Measurements from ENCODE around the gene GNG14.
A peak's percentile ranks its signal among the peaks of the same experiment; 100 is the strongest.

Gene GNG14

DNA sequence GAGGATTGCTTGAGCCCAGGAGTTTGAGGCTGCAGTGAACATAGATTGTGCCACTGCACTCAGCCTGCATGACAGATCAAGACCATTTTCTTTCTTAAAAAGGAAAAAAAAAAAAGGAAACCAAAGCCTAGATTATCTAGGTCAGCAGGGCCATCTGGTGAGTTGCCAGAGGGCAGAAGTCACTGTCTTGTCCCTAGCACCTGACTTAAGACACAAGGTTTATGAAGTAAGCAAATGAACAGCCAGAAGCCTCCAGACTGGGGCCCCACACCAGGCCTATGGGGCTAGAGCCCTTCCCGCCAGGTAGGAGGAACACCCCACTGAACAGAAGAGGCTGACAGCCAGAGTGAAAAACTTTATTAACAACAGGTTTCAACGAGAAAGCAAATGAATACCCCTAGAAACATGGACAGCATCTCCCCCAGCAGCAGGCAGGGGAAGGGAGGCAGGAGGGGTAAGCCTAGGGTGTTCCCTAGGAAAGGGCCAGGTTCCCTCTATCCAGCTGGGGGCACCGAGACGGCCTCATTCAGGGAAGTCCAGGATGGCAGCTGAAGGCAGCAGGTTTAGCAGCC is 20.0 kb upstream of the GNG14 start:
- Histone ChIP-seq H3K18ac (ENCODE audit: low read depth in 1 of 2, low read length in 2 of 2) (no peak overlapping the region), H4K8ac (ENCODE audit: low read length) (no peak overlapping the region), H3K9me3 (ENCODE audit: control insufficient read depth, low read length) (no peaks in the 10 kb centered on the region), H3K4me1 (ENCODE audit: control insufficient read depth, insufficient read depth, low read depth, low read length) (peaks cover 32% of the 10 kb centered on the region), H4K91ac (ENCODE audit: low read length) (no peak overlapping the region), H2BK120ac (ENCODE audit: low read depth, low read length) (no peak overlapping the region), H3K27me3 (ENCODE audit: control insufficient read depth in 1 of 2, insufficient read depth in 1 of 2, low read length in 2 of 2) (no peaks in the 10 kb centered on the region), H3K4ac (ENCODE audit: low read depth in 1 of 2, low read length in 2 of 2) (no peak overlapping the region), H2BK15ac (ENCODE audit: low read depth, poor library complexity, severe bottlenecking) (no peak overlapping the region), H3K4me2 (ENCODE audit: low read length, poor library complexity, severe bottlenecking) (peak overlapping the region; percentile 95), H3K36me3 (ENCODE audit: control insufficient read depth in 1 of 2, insufficient read depth in 2 of 2, low read depth in 1 of 2, low read length in 2 of 2) (peaks cover 49% of the 10 kb centered on the region in 2 experiments), H2AK5ac (ENCODE audit: low read length, severe bottlenecking) (no peak overlapping the region), H3K79me1 (replicated peaks; ENCODE audit: low read length, poor library complexity, severe bottlenecking) (peaks cover 51% of the 10 kb centered on the region), H3K23ac (ENCODE audit: low read length in 2 of 2) (peak overlapping the region in 1 of 2 experiments; percentile 38), H3K4me3 (ENCODE audit: insufficient read depth in 1 of 2, low read depth in 1 of 2, low read length in 2 of 2) (peak overlapping the region in 1 of 2 experiments; percentile 97), H3K9ac (ENCODE audit: low read length) (peak overlapping the region; percentile 99), H2AFZ (ENCODE audit: low read depth, low read length) (no peak overlapping the region), H3K27ac (ENCODE audit: low read length, poor library complexity, severe bottlenecking) (no peak overlapping the region), H2BK12ac (ENCODE audit: low read length in 2 of 2) (no peak overlapping the region), H2BK5ac (ENCODE audit: low read depth, low read length, poor library complexity, severe bottlenecking) (no peak overlapping the region), H3K14ac (ENCODE audit: low read length in 2 of 2) (no peak overlapping the region)
- DNase-seq, result no peak
- 89% methylated on average over 3 of the region's 4 CpGs for WGBS

DNA sequence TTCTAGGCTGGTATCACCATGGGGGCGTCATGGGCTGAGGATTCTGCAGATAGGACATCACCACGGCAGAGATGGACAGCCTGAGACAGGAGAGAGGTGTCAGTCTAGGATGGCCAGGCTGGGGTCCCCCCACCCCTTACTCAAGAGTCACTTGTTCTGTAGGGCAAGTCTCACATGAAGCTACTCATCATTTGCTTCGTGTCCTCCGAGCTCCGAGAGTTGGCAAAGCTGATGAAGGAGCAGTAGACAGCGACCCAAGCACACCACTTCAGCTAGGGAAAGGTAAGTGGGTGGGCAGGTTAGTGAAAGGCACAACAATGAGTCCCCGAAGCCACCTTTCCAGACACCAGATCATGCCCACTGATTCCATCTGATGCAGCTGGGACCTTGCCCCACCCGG is 19.5 kb upstream of the GNG14 start:
- peak overlapping the region in 1 of 2 experiments; percentile 21 for H2BK12ac ChIP-seq (ENCODE audit: low read length in 2 of 2)
- H4K91ac ChIP-seq (ENCODE audit: low read length), result no peak overlapping the region
- H3K4ac ChIP-seq (ENCODE audit: low read depth in 1 of 2, low read length in 2 of 2), result no peak overlapping the region
- peak overlapping the region; percentile 82 to 97 for H3K4me3 ChIP-seq (ENCODE audit: insufficient read depth in 1 of 2, low read depth in 1 of 2, low read length in 2 of 2)
- peak overlapping the region; percentile 95 for H3K4me2 ChIP-seq (ENCODE audit: low read length, poor library complexity, severe bottlenecking)
- no peaks in the 10 kb centered on the region for H3K27me3 ChIP-seq (ENCODE audit: control insufficient read depth in 1 of 2, insufficient read depth in 1 of 2, low read length in 2 of 2)
- no peak overlapping the region for H2BK15ac ChIP-seq (ENCODE audit: low read depth, poor library complexity, severe bottlenecking)
- no peak overlapping the region for H2AK5ac ChIP-seq (ENCODE audit: low read length, severe bottlenecking)
- H2AFZ ChIP-seq (ENCODE audit: low read depth, low read length), result no peak overlapping the region
- peaks cover 32% of the 10 kb centered on the region for H3K4me1 ChIP-seq (ENCODE audit: control insufficient read depth, insufficient read depth, low read depth, low read length)
- no peak overlapping the region for H3K14ac ChIP-seq (ENCODE audit: low read length in 2 of 2)
- no peak overlapping the region for H2BK5ac ChIP-seq (ENCODE audit: low read depth, low read length, poor library complexity, severe bottlenecking)
- H2BK120ac ChIP-seq (ENCODE audit: low read depth, low read length), result no peak overlapping the region
- H3K18ac ChIP-seq (ENCODE audit: low read depth in 1 of 2, low read length in 2 of 2), result no peak overlapping the region
- DNase-seq, result no peak
- H3K36me3 ChIP-seq (ENCODE audit: control insufficient read depth in 1 of 2, insufficient read depth in 2 of 2, low read depth in 1 of 2, low read length in 2 of 2), result peaks cover 48 to 49% of the 10 kb centered on the region in 2 experiments
- no peak overlapping the region for H4K8ac ChIP-seq (ENCODE audit: low read length)
- H3K79me1 ChIP-seq (replicated peaks; ENCODE audit: low read length, poor library complexity, severe bottlenecking), result peaks cover 54% of the 10 kb centered on the region
- WGBS, result 89% methylated on average over 8 of the region's 8 CpGs
- no peak overlapping the region for H3K27ac ChIP-seq (ENCODE audit: low read length, poor library complexity, severe bottlenecking)
- H3K9ac ChIP-seq (ENCODE audit: low read length), result peak overlapping the region; percentile 99
- peak overlapping the region in 1 of 2 experiments; percentile 38 for H3K23ac ChIP-seq (ENCODE audit: low read length in 2 of 2)
- no peaks in the 10 kb centered on the region for H3K9me3 ChIP-seq (ENCODE audit: control insufficient read depth, low read length)

DNA sequence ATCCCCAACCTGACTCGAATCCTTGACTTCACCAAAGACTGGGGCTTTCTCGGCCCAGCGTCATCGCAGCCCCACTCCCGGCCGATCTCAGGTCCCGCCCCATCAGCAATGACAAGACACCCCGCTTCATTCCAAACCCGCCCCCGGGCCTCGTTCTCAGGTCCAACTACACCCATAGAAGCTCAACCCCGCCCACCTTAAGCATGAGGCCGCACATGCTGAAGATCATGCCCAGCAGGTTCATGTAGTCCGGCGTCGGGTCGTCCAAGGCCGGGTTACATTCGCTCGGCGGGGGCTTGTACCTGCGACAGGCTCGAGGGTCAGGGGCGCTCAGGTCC is 18.9 kb upstream of the GNG14 start:
- Histone ChIP-seq H2BK12ac (ENCODE audit: low read length in 2 of 2) (no peak overlapping the region), H2BK5ac (ENCODE audit: low read depth, low read length, poor library complexity, severe bottlenecking) (no peak overlapping the region), H3K14ac (ENCODE audit: low read length in 2 of 2) (no peak overlapping the region), H4K91ac (ENCODE audit: low read length) (peak overlapping the region; percentile 14), H3K36me3 (ENCODE audit: control insufficient read depth in 1 of 2, insufficient read depth in 2 of 2, low read depth in 1 of 2, low read length in 2 of 2) (peaks cover 47 to 49% of the 10 kb centered on the region in 2 experiments), H3K4me2 (ENCODE audit: low read length, poor library complexity, severe bottlenecking) (peak overlapping the region; percentile 95), H2BK120ac (ENCODE audit: low read depth, low read length) (no peak overlapping the region), H4K8ac (ENCODE audit: low read length) (peak overlapping the region; percentile 4), H3K23ac (ENCODE audit: low read length in 2 of 2) (no peak overlapping the region), H3K4ac (ENCODE audit: low read depth in 1 of 2, low read length in 2 of 2) (peak overlapping the region; percentile 15 to 88), H3K9me3 (ENCODE audit: control insufficient read depth, low read length) (no peaks in the 10 kb centered on the region), H3K4me1 (ENCODE audit: control insufficient read depth, insufficient read depth, low read depth, low read length) (peaks cover 32% of the 10 kb centered on the region), H3K79me1 (replicated peaks; ENCODE audit: low read length, poor library complexity, severe bottlenecking) (peaks cover 50% of the 10 kb centered on the region), H2BK15ac (ENCODE audit: low read depth, poor library complexity, severe bottlenecking) (no peak overlapping the region), H3K9ac (ENCODE audit: low read length) (peak overlapping the region; percentile 99), H2AFZ (ENCODE audit: low read depth, low read length) (peak overlapping the region; percentile 68), H3K18ac (ENCODE audit: low read depth in 1 of 2, low read length in 2 of 2) (peak overlapping the region in 1 of 2 experiments; percentile 72), H3K27ac (ENCODE audit: low read length, poor library complexity, severe bottlenecking) (peak overlapping the region; percentile 97), H3K4me3 (ENCODE audit: insufficient read depth in 1 of 2, low read depth in 1 of 2, low read length in 2 of 2) (peak overlapping the region; percentile 82 to 97), H2AK5ac (ENCODE audit: low read length, severe bottlenecking) (no peak overlapping the region), H3K27me3 (ENCODE audit: control insufficient read depth in 1 of 2, insufficient read depth in 1 of 2, low read length in 2 of 2) (no peaks in the 10 kb centered on the region)
- peak; percentile 83 for DNase-seq
- WGBS, result under 1% methylated on average over 24 of the region's 24 CpGs

- WGBS, result under 1% methylated on average over 55 of the region's 64 CpGs
- peak overlapping the region; percentile 66 for H2BK5ac ChIP-seq (ENCODE audit: low read depth, low read length, poor library complexity, severe bottlenecking)
- peak overlapping the region; percentile 99 for H3K9ac ChIP-seq (ENCODE audit: low read length)
- H3K18ac ChIP-seq (ENCODE audit: low read depth in 1 of 2, low read length in 2 of 2), result peak overlapping the region; percentile 72 to 75
- H3K27me3 ChIP-seq (ENCODE audit: control insufficient read depth in 1 of 2, insufficient read depth in 1 of 2, low read length in 2 of 2), result no peaks in the 10 kb centered on the region
- H4K91ac ChIP-seq (ENCODE audit: low read length), result peak overlapping the region; percentile 57
- H3K4ac ChIP-seq (ENCODE audit: low read depth in 1 of 2, low read length in 2 of 2), result peak overlapping the region; percentile 70 to 88
- peak overlapping the region; percentile 95 for H3K4me2 ChIP-seq (ENCODE audit: low read length, poor library complexity, severe bottlenecking)
- no peaks in the 10 kb centered on the region for H3K9me3 ChIP-seq (ENCODE audit: control insufficient read depth, low read length)
- peak overlapping the region in 1 of 2 experiments; percentile 19 for H2BK12ac ChIP-seq (ENCODE audit: low read length in 2 of 2)
- DNase-seq, result peak; percentile 90
- H3K14ac ChIP-seq (ENCODE audit: low read length in 2 of 2), result peak overlapping the region in 1 of 2 experiments; percentile 90
- peaks cover 49% of the 10 kb centered on the region for H3K79me1 ChIP-seq (replicated peaks; ENCODE audit: low read length, poor library complexity, severe bottlenecking)
- H2BK15ac ChIP-seq (ENCODE audit: low read depth, poor library complexity, severe bottlenecking), result peak overlapping the region; percentile 12
- H2AFZ ChIP-seq (ENCODE audit: low read depth, low read length), result peak overlapping the region; percentile 79
- H3K36me3 ChIP-seq (ENCODE audit: control insufficient read depth in 1 of 2, insufficient read depth in 2 of 2, low read depth in 1 of 2, low read length in 2 of 2), result peaks cover 47 to 49% of the 10 kb centered on the region in 2 experiments
- peak overlapping the region; percentile 77 for H4K8ac ChIP-seq (ENCODE audit: low read length)
- H3K27ac ChIP-seq (ENCODE audit: low read length, poor library complexity, severe bottlenecking), result peak overlapping the region; percentile 97
- H3K23ac ChIP-seq (ENCODE audit: low read length in 2 of 2), result peak overlapping the region in 1 of 2 experiments; percentile 89
- no peak overlapping the region for H2AK5ac ChIP-seq (ENCODE audit: low read length, severe bottlenecking)
- peak overlapping the region; percentile 51 for H2BK120ac ChIP-seq (ENCODE audit: low read depth, low read length)
- peak overlapping the region; percentile 82 to 97 for H3K4me3 ChIP-seq (ENCODE audit: insufficient read depth in 1 of 2, low read depth in 1 of 2, low read length in 2 of 2)
- peaks cover 32% of the 10 kb centered on the region for H3K4me1 ChIP-seq (ENCODE audit: control insufficient read depth, insufficient read depth, low read depth, low read length)
Measured at GRCh38 chr19:12669270-12670158, 18.3 kb upstream of the GNG14 start.

All from mesenchymal stem cell (in vitro differentiated cells and primary cell).